GM10266 (cell line): ENCODE results near the gene DENND1B.
"Not testable (repeated sequence)": the region's sequence is repeated elsewhere in the genome, so short reads cannot be mapped to it uniquely, and the experiment has no call there.

ENCODE experiments used
- DNase-seq: peaks from one replicate; pipeline ENCODE4 v3.0.0; 2012; ENCODE audit errors: extremely low spot score
- CTCF ChIP-seq: IDR thresholded peaks from 2 replicates; pipeline ENCODE4 v1.5.1; 2012; ENCODE audit warnings: mild to moderate bottlenecking, low read depth; ENCODE audit not compliant: control insufficient read depth, insufficient read depth; ENCODE audit errors: missing control alignments

DENND1B gene

GRCh38 chr1:197763307-197763706 is 12.0 kb downstream of the DENND1B start:
- no peak for DNase-seq
- TF ChIP-seq CTCF = no peak

DNA sequence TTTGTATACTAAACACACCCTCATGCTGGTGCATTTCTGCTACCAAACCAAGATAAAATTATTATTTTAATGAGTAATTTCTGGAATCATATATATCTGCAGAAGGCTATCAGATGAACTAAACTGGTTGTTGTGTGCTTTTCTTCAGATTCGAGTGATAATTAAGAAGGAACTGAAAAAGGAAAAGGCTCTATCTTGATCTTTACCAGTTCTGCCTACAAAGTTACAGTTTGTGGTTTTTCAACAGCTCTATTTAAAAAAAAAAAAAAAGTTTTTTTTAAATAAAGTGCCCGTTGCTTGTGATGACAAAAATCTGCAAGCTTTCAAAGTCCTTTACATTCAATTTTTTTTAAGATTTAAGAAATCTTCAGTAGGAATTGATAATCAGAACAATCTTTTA is 13.6 kb downstream of the DENND1B start:
- DNase-seq = peak; percentile 40
- no peak for TF ChIP-seq CTCF

DNA sequence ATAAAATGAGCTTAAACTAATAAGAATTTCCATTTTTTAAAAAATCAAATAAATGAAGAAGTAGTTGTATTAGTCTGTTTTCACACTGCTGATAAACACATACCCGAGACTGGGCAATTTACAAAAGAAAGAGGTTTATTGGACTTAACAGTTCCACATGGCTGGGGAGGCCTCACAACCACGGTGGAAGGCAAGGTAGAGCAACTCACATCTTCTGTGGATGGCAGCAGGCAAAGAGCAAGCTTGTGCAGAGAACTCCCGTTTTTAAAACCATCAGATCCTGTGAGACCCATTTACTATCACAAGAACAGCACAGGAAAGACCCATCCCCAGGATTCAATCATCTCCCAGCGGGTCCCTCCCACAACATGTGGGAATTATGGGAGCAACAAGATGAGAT is 19.7 kb downstream of the DENND1B start:
- DNase-seq = not testable (repeated sequence)

DNA sequence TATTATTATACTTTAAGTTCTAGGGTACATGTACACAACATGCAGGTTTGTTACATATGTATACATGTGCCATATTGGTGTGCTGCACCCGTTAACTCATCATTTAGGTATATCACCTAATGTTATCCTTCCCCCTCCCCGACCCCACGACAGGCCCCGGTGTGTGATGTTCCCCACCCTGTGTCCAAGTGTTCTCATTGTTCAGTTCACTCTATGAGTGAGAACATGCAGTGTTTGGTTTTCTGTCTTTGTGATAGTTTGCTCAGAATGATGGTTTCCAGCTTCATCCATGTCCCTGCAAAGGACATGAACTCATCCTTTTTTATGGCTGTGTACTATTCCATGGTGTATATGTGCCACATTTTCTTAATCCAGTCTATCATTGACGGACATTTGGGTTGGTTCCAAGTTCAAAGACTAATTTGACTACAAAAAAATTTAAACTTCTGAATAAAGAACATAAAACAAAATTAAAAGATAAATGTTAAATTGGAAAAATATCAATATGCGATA is 22.6 kb downstream of the DENND1B start:
- not testable (repeated sequence) for DNase-seq

GRCh38 chr1:197750366-197750765 is 24.9 kb downstream of the DENND1B start:
- TF ChIP-seq CTCF = no peak
- DNase-seq = no peak

DNA sequence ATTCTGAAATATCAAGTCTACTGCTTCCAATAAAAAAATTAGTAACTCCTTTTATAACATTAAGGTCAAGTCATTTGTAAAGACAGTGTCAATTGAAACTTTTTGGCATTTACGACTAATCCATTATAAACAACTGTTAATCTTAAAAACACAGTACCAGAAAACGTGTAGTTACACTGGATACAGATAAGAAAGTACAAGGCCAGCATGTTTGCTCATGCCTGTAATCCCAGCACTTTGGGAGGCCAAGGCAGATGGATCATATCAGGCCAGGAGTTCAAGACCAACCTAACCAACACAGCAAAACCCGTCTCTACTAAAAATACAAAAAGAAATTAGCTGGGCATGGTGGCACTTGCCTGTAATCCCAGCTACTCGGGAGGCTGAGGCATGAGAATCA is 29.4 kb downstream of the DENND1B start:
- no peak for DNase-seq

DNA sequence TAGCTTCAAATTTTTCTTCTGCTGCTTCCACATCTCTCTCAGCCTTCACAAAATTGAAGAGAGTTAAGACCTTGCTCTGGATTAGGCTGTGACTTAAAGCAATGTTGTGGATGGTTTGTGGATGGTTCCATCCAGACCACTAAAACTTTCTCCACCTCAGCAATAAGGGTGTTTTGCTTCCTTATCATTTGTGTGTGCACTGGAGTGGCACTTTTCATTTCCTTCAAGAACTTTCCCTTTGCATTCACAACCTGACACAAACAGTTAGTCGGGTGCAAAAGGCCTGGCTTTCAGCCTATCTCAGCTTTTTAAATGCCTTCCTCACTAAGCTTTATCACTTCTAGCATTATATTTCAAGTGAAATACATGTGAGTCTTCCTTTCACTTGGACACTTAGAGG is 30.3 kb downstream of the DENND1B start:
- no peak for TF ChIP-seq CTCF
- no peak for DNase-seq

More for the DNA sequence above, 29.4 kb downstream of the DENND1B start:
- TF ChIP-seq CTCF = no peak

- no peak for DNase-seq
- no peak for TF ChIP-seq CTCF
Measured at GRCh38 chr1:197743578-197743977, 31.7 kb downstream of the DENND1B start.

DNA sequence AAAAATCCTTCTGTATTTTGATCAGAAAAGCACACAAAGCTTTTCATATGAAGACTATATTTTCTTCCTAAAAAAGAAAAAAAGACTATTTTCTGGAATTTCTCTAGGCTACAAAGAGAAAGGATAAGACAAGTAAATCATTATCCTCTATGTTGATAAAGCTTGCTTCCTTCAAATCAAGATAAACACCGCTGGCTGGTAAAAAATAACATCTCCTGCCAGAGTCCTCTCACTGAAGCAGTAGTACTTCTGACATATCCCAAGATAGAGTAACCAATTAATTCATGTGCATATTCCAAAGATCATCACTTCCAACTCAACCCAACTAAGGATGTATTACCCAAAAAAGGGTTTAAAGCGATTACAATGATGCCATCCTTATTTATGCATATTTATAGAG is 34.3 kb downstream of the DENND1B start:
- DNase-seq = no peak

More for the DNA sequence above, 34.3 kb downstream of the DENND1B start:
- no peak for TF ChIP-seq CTCF
